HAP-1 (cell line): Measurements from ENCODE around the gene JAG1.
"Not testable (repeated sequence)": the region's sequence is repeated elsewhere in the genome, so short reads cannot be mapped to it uniquely, and the experiment has no call there.

Source experiments
- DNase-seq, 2 experiments: peaks; one replicate each; pipeline ENCODE4 v3.0.0-alpha.2; 2016 to 2020; ENCODE audit warnings: low spot score in 2 of 2
- H3K27me3 ChIP-seq: fragments of 250-450 bp; sonication (Bioruptor Pico); 2 replicates; pipeline ENCODE4 v1.5.1; 2020; ENCODE audit warnings: low read depth, mild to moderate bottlenecking, moderate library complexity
- H3K36me3 ChIP-seq: fragments of 250-450 bp; sonication (Bioruptor Pico); replicated peaks from 2 replicates; pipeline ENCODE4 v1.5.1; 2020; ENCODE audit warnings: mild to moderate bottlenecking
- H3K4me1 ChIP-seq: fragments of 250-450 bp; sonication (Bioruptor Pico); 2 replicates; pipeline ENCODE4 v1.5.1; 2020; ENCODE audit warnings: mild to moderate bottlenecking
- H3K4me3 ChIP-seq: fragments of 250-450 bp; sonication (Bioruptor Pico); 2 replicates; pipeline ENCODE4 v1.5.1; 2020; ENCODE audit warnings: mild to moderate bottlenecking, moderate library complexity
- H3K9me3 ChIP-seq: fragments of 250-450 bp; sonication (Bioruptor Pico); 2 replicates; pipeline ENCODE4 v1.5.1; 2020; ENCODE audit warnings: mild to moderate bottlenecking, moderate library complexity
- in situ Hi-C: fragments of 300-500 bp; cut with MboI; formaldehyde crosslinking; loops from 3 replicates; pipeline ENCODE4 v1.14.3; 2020; ENCODE audit warnings: low sequenced_read_pairs, inconsistent platforms, mixed read lengths

JAG1 gene

GRCh38 chr20:10626896-10627295 is 46.9 kb downstream of the JAG1 start:
- in situ Hi-C loops, result no loop called here
- Histone ChIP-seq H3K4me1 (peaks cover 3% of the 10 kb centered on the region), H3K4me3 (no peak overlapping the region), H3K27me3 (no peaks in the 10 kb centered on the region), H3K9me3 (no peaks in the 10 kb centered on the region), H3K36me3 (no peaks in the 10 kb centered on the region)
- DNase-seq, result no peak

- Histone ChIP-seq H3K36me3 (no peaks in the 10 kb centered on the region), H3K9me3 (no peaks in the 10 kb centered on the region), H3K4me3 (no peak overlapping the region), H3K27me3 (no peaks in the 10 kb centered on the region), H3K4me1 (peaks cover 3% of the 10 kb centered on the region)
- DNase-seq, result no peak
- in situ Hi-C loops, result no loop called here
These were observed 48.2 kb downstream of the JAG1 start for GRCh38 chr20:10625641-10626040.

GRCh38 chr20:10622657-10623418 is 51.0 kb downstream of the JAG1 start:
- no peaks in the 10 kb centered on the region for H3K27me3 ChIP-seq
- in situ Hi-C loops, result no loop called here
- H3K4me1 ChIP-seq, result peaks cover 19% of the 10 kb centered on the region
- H3K9me3 ChIP-seq, result no peaks in the 10 kb centered on the region
- H3K4me3 ChIP-seq, result no peak overlapping the region
- DNase-seq, result no peak
- H3K36me3 ChIP-seq, result no peaks in the 10 kb centered on the region

GRCh38 chr20:10621149-10621548 is 52.6 kb downstream of the JAG1 start:
- H3K9me3 ChIP-seq, result no peaks in the 10 kb centered on the region
- in situ Hi-C loops, result no loop called here
- no peak overlapping the region for H3K4me3 ChIP-seq
- H3K4me1 ChIP-seq, result peaks cover 17% of the 10 kb centered on the region
- H3K36me3 ChIP-seq, result no peaks in the 10 kb centered on the region
- no peaks in the 10 kb centered on the region for H3K27me3 ChIP-seq
- no peak for DNase-seq

GRCh38 chr20:10619427-10619826 is 54.4 kb downstream of the JAG1 start:
- peak; percentile 48 to 96 for DNase-seq
- in situ Hi-C loops, result no loop called here
- Histone ChIP-seq H3K4me1 (peaks cover 17% of the 10 kb centered on the region), H3K27me3 (no peaks in the 10 kb centered on the region), H3K36me3 (no peaks in the 10 kb centered on the region), H3K4me3 (no peak overlapping the region), H3K9me3 (no peaks in the 10 kb centered on the region)

GRCh38 chr20:10618611-10619245 is 55.1 kb downstream of the JAG1 start:
- peak; percentile 48 to 82 for DNase-seq
- no peaks in the 10 kb centered on the region for H3K27me3 ChIP-seq
- in situ Hi-C loops, result no loop called here

GRCh38 chr20:10617549-10618133 is 56.2 kb downstream of the JAG1 start:
- H3K9me3 ChIP-seq, H3K36me3 ChIP-seq, H3K4me3 ChIP-seq, in situ Hi-C loops, H3K27me3 ChIP-seq, DNase-seq: not testable (repeated sequence)
- H3K4me1 ChIP-seq, result peaks cover 28% of the 10 kb centered on the region

More at GRCh38 chr20:10618611-10619245, 55.1 kb downstream of the JAG1 start:
- no peaks in the 10 kb centered on the region for H3K36me3 ChIP-seq
- H3K4me3 ChIP-seq, result no peak overlapping the region
- peaks cover 21% of the 10 kb centered on the region for H3K4me1 ChIP-seq
- no peaks in the 10 kb centered on the region for H3K9me3 ChIP-seq

GRCh38 chr20:10616212-10616611 is 57.6 kb downstream of the JAG1 start:
- no peaks in the 10 kb centered on the region for H3K36me3 ChIP-seq
- no peak for DNase-seq
- H3K4me1 ChIP-seq, result peaks cover 31% of the 10 kb centered on the region
- no peaks in the 10 kb centered on the region for H3K9me3 ChIP-seq
- H3K4me3 ChIP-seq, result no peak overlapping the region
- H3K27me3 ChIP-seq, result no peaks in the 10 kb centered on the region
- in situ Hi-C loops, result no loop called here

GRCh38 chr20:10613911-10614310 is 59.9 kb downstream of the JAG1 start:
- Histone ChIP-seq H3K36me3 (no peaks in the 10 kb centered on the region), H3K9me3 (no peaks in the 10 kb centered on the region), H3K27me3 (no peaks in the 10 kb centered on the region), H3K4me1 (peaks cover 22% of the 10 kb centered on the region), H3K4me3 (no peak overlapping the region)
- in situ Hi-C loops, result no loop called here
- DNase-seq, result no peak

GRCh38 chr20:10613426-10613825 is 60.4 kb downstream of the JAG1 start:
- H3K9me3 ChIP-seq, H3K36me3 ChIP-seq, H3K27me3 ChIP-seq, in situ Hi-C loops, H3K4me3 ChIP-seq: not testable (repeated sequence)
- DNase-seq, result peak; percentile 55 to 63
- H3K4me1 ChIP-seq, result peaks cover 20% of the 10 kb centered on the region

GRCh38 chr20:10611357-10611756 is 62.4 kb downstream of the JAG1 start:
- Histone ChIP-seq H3K9me3 (no peaks in the 10 kb centered on the region), H3K36me3 (no peaks in the 10 kb centered on the region; the same call in 1 of the 2 replicates), H3K4me1 (peaks cover 18% of the 10 kb centered on the region), H3K27me3 (no peaks in the 10 kb centered on the region), H3K4me3 (no peak overlapping the region)
- in situ Hi-C loops, result no loop called here
- DNase-seq, result peak; percentile 45 to 77

GRCh38 chr20:10610251-10610650 is 63.5 kb downstream of the JAG1 start:
- Histone ChIP-seq H3K36me3 (no peaks in the 10 kb centered on the region; the same call in 1 of the 2 replicates), H3K27me3 (no peaks in the 10 kb centered on the region), H3K9me3 (no peaks in the 10 kb centered on the region), H3K4me1 (peaks cover 27% of the 10 kb centered on the region), H3K4me3 (no peak overlapping the region)
- DNase-seq, result no peak
- in situ Hi-C loops, result no loop called here

GRCh38 chr20:10609770-10610169 is 64.0 kb downstream of the JAG1 start:
- H3K27me3 ChIP-seq, result no peaks in the 10 kb centered on the region
- no peak overlapping the region for H3K4me3 ChIP-seq
- H3K9me3 ChIP-seq, result no peaks in the 10 kb centered on the region
- DNase-seq, result no peak
- in situ Hi-C loops, result no loop called here
- no peaks in the 10 kb centered on the region; the same call in 1 of the 2 replicates for H3K36me3 ChIP-seq
- H3K4me1 ChIP-seq, result peaks cover 32% of the 10 kb centered on the region

GRCh38 chr20:10609276-10609675 is 64.5 kb downstream of the JAG1 start:
- H3K27me3 ChIP-seq, result no peaks in the 10 kb centered on the region
- DNase-seq, result no peak
- in situ Hi-C loops, result no loop called here

More at GRCh38 chr20:10609276-10609675, 64.5 kb downstream of the JAG1 start:
- Histone ChIP-seq H3K9me3 (no peaks in the 10 kb centered on the region), H3K4me1 (peaks cover 36% of the 10 kb centered on the region), H3K36me3 (no peaks in the 10 kb centered on the region; the same call in 1 of the 2 replicates), H3K4me3 (no peak overlapping the region)
